ENCODE data around the gene CBX5.

- TF ChIP-seq POLR2AphosphoS5 (IDR thresholded peaks at IDR 0.05), result no peak
- TF ChIP-seq, protein P1, sequence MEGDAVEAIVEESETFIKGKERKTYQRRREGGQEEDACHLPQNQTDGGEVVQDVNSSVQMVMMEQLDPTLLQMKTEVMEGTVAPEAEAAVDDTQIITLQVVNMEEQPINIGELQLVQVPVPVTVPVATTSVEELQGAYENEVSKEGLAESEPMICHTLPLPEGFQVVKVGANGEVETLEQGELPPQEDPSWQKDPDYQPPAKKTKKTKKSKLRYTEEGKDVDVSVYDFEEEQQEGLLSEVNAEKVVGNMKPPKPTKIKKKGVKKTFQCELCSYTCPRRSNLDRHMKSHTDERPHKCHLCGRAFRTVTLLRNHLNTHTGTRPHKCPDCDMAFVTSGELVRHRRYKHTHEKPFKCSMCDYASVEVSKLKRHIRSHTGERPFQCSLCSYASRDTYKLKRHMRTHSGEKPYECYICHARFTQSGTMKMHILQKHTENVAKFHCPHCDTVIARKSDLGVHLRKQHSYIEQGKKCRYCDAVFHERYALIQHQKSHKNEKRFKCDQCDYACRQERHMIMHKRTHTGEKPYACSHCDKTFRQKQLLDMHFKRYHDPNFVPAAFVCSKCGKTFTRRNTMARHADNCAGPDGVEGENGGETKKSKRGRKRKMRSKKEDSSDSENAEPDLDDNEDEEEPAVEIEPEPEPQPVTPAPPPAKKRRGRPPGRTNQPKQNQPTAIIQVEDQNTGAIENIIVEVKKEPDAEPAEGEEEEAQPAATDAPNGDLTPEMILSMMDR (IDR thresholded peaks at IDR 0.05), result no peak
Measured at GRCh38 chr12:54222609-54223008, 57.3 kb downstream of the CBX5 start.

All from stomach (tissue), 4 donors.